CD4-positive, alpha-beta T cell treated with Interleukin-4 for 4 hours (primary cell): ENCODE results near the gene CCSER1.

Experiments used
- DNase-seq: peaks from one replicate; pipeline ENCODE4 v3.0.0-alpha.2; 2020

The CCSER1 gene

DNA sequence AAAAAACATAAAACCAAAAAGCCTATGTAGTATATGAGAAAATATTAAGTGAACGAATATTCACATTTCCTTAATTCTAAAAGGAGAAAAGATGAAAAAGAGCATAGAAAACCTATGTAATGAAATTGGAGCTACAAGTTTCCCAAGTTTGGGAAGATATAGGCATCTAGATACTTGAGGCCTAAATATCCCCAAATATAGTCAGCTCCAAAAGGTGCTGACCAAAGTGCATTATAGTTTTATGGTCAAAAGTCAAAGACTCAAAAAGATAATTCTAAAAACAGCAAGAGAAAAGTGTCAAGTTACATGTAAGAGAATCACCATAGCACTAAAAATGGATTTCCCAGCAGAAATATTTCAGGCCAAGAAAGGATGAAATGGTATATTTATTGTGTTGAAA lies 1502.9 kb downstream of the CCSER1 start:
- DNase-seq, result no peak

- no peak for DNase-seq
Observed at GRCh38 chr4:91630764-91631163, 1503.6 kb downstream of the CCSER1 start.

GRCh38 chr4:91631335-91631734 lies 1504.1 kb downstream of the CCSER1 start:
- DNase-seq, result no peak

DNA sequence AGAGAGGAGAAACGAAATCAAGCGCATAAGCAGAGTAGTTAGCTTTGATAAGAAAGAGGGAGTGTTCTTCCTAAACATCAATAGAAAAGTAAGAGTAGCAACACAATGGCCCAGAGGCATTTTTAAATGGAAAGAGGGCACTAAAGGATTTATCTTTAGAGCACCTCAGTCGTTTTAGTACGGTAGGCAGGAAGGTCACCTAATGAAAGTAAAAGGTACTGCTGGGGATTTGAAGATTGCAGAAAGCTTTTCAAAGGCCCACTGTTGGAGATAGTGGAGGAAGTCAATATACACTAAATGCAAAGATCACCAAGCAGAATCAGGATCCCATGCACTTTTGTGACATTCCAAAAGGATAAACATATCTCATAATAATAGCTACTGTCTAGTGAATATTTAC lies 1508.9 kb downstream of the CCSER1 start:
- no peak for DNase-seq
